NCI-H2227 (cell line): Measurements from ENCODE around the gene NOSTRIN.

ENCODE experiments used
- DNase-seq: peaks from one replicate; lab custom pipeline; 2025; ENCODE audit not compliant: unreplicated experiment; lab: John Stamatoyannopoulos, UW

Gene NOSTRIN

DNA sequence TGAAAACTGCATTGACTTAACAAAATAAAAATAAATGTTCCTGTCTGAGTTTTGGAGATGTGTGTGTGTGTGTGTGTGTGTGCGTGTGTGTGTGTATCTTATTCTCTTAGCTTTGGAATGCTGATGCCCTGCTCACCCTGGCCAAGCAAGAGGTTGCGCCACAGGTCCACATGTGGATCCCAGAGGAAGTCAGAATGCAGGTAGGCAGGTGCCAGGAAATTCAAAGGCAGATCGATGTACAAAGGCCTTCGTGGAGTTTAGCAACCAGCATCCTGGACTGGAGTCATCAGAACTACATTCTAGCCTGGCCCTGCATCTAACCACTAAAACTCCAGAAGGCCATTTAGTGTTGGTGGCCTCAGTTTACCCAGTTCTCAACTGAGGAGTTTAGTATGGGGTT lies 111.1 kb downstream of the NOSTRIN start:
- DNase-seq = peak; percentile 33
